Liver (tissue), 9 donors: ENCODE data around the gene SEC62. TPM values are rescaled to one million over a fixed set of nuclear protein-coding genes. Genes with fewer than 3 reads are reported as not detected.

Experiments used
- DNase-seq: peaks from one replicate; pipeline ENCODE4 v3.0.0-alpha.2; 2017; ENCODE audit warnings: low spot score
- H3K27ac ChIP-seq, 2 donors: one replicate each; pipeline ENCODE4 v1.7.0; 2013; ENCODE audit warnings: inconsistent platforms in 2 of 2, low read length in 2 of 2, control low read depth in 1 of 2, low read depth in 1 of 2, mild to moderate bottlenecking in 1 of 2
- H3K27me3 ChIP-seq, 4 donors: one replicate each; pipeline versions ENCODE4 v1.6.1 to v1.7.0; 2013; ENCODE audit warnings: low read length in 3 of 4, inconsistent platforms in 1 of 4, mild to moderate bottlenecking in 1 of 4, moderate library complexity in 1 of 4; ENCODE audit not compliant: control insufficient read depth in 4 of 4, insufficient read depth in 4 of 4
- H3K36me3 ChIP-seq, 4 donors: one replicate each; pipeline versions ENCODE4 v1.6.1 to v1.7.0; 2013; ENCODE audit warnings: low read length in 3 of 4, mild to moderate bottlenecking in 3 of 4, low read depth in 1 of 4, moderate library complexity in 1 of 4; ENCODE audit not compliant: control insufficient read depth in 4 of 4, insufficient read depth in 3 of 4
- H3K4me1 ChIP-seq, 4 donors: one replicate each; pipeline versions ENCODE4 v1.6.1 to v1.7.0; 2013; ENCODE audit warnings: low read length in 3 of 4, mild to moderate bottlenecking in 3 of 4, moderate library complexity in 1 of 4; ENCODE audit not compliant: control insufficient read depth in 4 of 4, insufficient read depth in 4 of 4
- H3K4me3 ChIP-seq, 3 donors: one replicate each; pipeline versions ENCODE4 v1.6.1 to v1.7.0; 2013; ENCODE audit warnings: low read length in 3 of 3, control low read depth in 1 of 3, low read depth in 1 of 3, mild to moderate bottlenecking in 1 of 3
- H3K9ac ChIP-seq, 2 donors: one replicate each; pipeline ENCODE4 v1.7.0; 2013; ENCODE audit warnings: low read length in 2 of 2, mild to moderate bottlenecking in 2 of 2, moderate library complexity in 2 of 2, control low read depth in 1 of 2, low read depth in 1 of 2
- H3K9me3 ChIP-seq, 4 donors: one replicate each; pipeline versions ENCODE4 v1.6.1 to v1.7.0; 2013; ENCODE audit warnings: low read length in 3 of 4; ENCODE audit not compliant: control insufficient read depth in 4 of 4
- ATF3 ChIP-seq: IDR thresholded peaks from 2 replicates; pipeline ENCODE4 v1.6.1; 2016; ENCODE audit warnings: antibody characterized with exemption
- CTCF ChIP-seq: fragments of 150-350 bp; IDR thresholded peaks from 2 replicates; pipeline ENCODE4 v1.5.1; 2017; ENCODE audit warnings: improper control_type of control experiment, low read depth, low read length; ENCODE audit not compliant: missing input control
- EGR1 ChIP-seq, 2 donors: IDR thresholded peaks; 2 replicates each; pipeline ENCODE4 v1.6.1; 2016 to 2018; ENCODE audit warnings: antibody characterized with exemption in 2 of 2, low read depth in 2 of 2
- FOXA1 ChIP-seq: IDR thresholded peaks from 2 replicates; pipeline ENCODE4 v1.6.1; 2016; ENCODE audit warnings: antibody characterized with exemption
- FOXA2 ChIP-seq: IDR thresholded peaks from 2 replicates; pipeline ENCODE4 v1.6.1; 2016; ENCODE audit warnings: antibody characterized with exemption
- GABPA ChIP-seq, 2 donors: IDR thresholded peaks in 1 of 2; conservative IDR thresholded peaks in 1 of 2; 2 replicates each; pipeline ENCODE4 v1.6.1; 2016; ENCODE audit warnings: antibody characterized with exemption in 2 of 2, mild to moderate bottlenecking in 1 of 2, moderate library complexity in 1 of 2
- HNF4G ChIP-seq: IDR thresholded peaks from 2 replicates; pipeline ENCODE4 v1.6.1; 2016; ENCODE audit warnings: antibody characterized with exemption
- JUND ChIP-seq, 2 donors: IDR thresholded peaks; 2 replicates each; pipeline ENCODE4 v1.6.1; 2016; ENCODE audit warnings: antibody characterized with exemption in 2 of 2
- NR2F2 ChIP-seq: IDR thresholded peaks from 2 replicates; pipeline ENCODE4 v1.6.1; 2016; ENCODE audit warnings: antibody characterized with exemption
- RAD21 ChIP-seq, 2 donors: IDR thresholded peaks; 2 replicates each; pipeline ENCODE4 v1.6.1; 2016; ENCODE audit warnings: antibody characterized with exemption in 2 of 2, mild to moderate bottlenecking in 2 of 2
- REST ChIP-seq: IDR thresholded peaks from 2 replicates; pipeline ENCODE4 v1.6.1; 2016; ENCODE audit warnings: antibody characterized with exemption, mild to moderate bottlenecking
- RXRA ChIP-seq, 2 donors: IDR thresholded peaks; 2 replicates each; pipeline ENCODE4 v1.6.1; 2017 to 2018; ENCODE audit warnings: antibody characterized with exemption in 2 of 2, mild to moderate bottlenecking in 1 of 2
- TAF1 ChIP-seq: conservative IDR thresholded peaks from 2 replicates; pipeline ENCODE4 v1.6.1; 2016; ENCODE audit warnings: antibody characterized with exemption, mild to moderate bottlenecking
- YY1 ChIP-seq: IDR thresholded peaks from 2 replicates; pipeline ENCODE4 v1.6.1; 2016; ENCODE audit warnings: antibody characterized with exemption, mild to moderate bottlenecking
- ZBTB33 ChIP-seq: IDR thresholded peaks from 2 replicates; pipeline ENCODE4 v1.6.1; 2016; ENCODE audit warnings: antibody characterized with exemption
- WGBS: extraction: QIAGEN DNeasy Blood & Tissue Kit; methylation state at CpG from one replicate; pipeline ENCODE4 v1.1.7; 2013; 5-methylcytosine and 5-hydroxymethylcytosine counted together
- polyA plus RNA-seq, 2 donors: library from polyadenylated mRNA; stranded (reverse) in 1 of 2; unstranded in 1 of 2; fragments of 200-250 nt in 1 of 2; fragments of >200 nt in 1 of 2; fragmentation: Nextera tagmentation in 1 of 2; extraction: Ambion mirVana in 1 of 2; gene quantifications; one replicate each; pipeline versions ENCODE4 v1.2.1 to v1.2.3, GENCODE V29; 2013 to 2015
- total RNA-seq, 2 donors: library from RNA; depleted of rRNA; stranded (reverse); fragments of >200 nt; gene quantifications; one replicate each; pipeline ENCODE4 v1.2.3, GENCODE V29; 2014
- donor health status: healthy.
- donor health status: healthy.
- donor health status: healthy.
- donor health status: healthy.
- donor health status: healthy.

SEC62 gene
- total and polyA plus RNA-seq, 4 donors, result 40.1 to 200 (median 63.3) TPM

GRCh38 chr3:170038434-170039110, 72.0 kb downstream of the SEC62 start (continued):
- TF ChIP-seq REST, result no peak
- TF ChIP-seq JUND (IDR thresholded peaks at IDR 0.05), result no peak
- TF ChIP-seq FOXA1, result no peak
- TF ChIP-seq TAF1, result no peak
- no peak for TF ChIP-seq FOXA2

GRCh38 chr3:170040418-170040817, 73.8 kb downstream of the SEC62 start:
- H3K4me1 ChIP-seq, result peaks cover 5 to 14% (median 12%) of the 10 kb centered on the region in 4 donors
- no peak overlapping the region for H3K4me3 ChIP-seq
- whole genome bisulfite sequencing, result 33% methylated on average over 8 of the region's 8 CpGs
- H3K27ac ChIP-seq, result no peak overlapping the region
- peaks cover 0 to 2% (median 0%) of the 10 kb centered on the region in 4 donors for H3K27me3 ChIP-seq
- no peak for TF ChIP-seq EGR1 (IDR thresholded peaks at IDR 0.05; ENCODE audit: low read depth in 2 of 2)
- no peak for TF ChIP-seq RAD21 (IDR thresholded peaks at IDR 0.05)
- no peak overlapping the region for H3K9ac ChIP-seq
- no peaks in the 10 kb centered on the region for H3K9me3 ChIP-seq
- H3K36me3 ChIP-seq, result no peaks in the 10 kb centered on the region
- DNase-seq, result no peak

GRCh38 chr3:170043506-170043905, 76.9 kb downstream of the SEC62 start:
- no peak for DNase-seq
- WGBS, result 81% methylated on average over 7 of the region's 7 CpGs
- H3K4me1 ChIP-seq, result peaks cover 3 to 7% (median 4%) of the 10 kb centered on the region in 4 donors
- no peaks in the 10 kb centered on the region for H3K9me3 ChIP-seq
- no peaks in the 10 kb centered on the region for H3K36me3 ChIP-seq
- peaks cover 0 to 2% (median 0%) of the 10 kb centered on the region in 4 donors for H3K27me3 ChIP-seq
- H3K4me3 ChIP-seq, result no peak overlapping the region
- no peak overlapping the region for H3K9ac ChIP-seq
- TF ChIP-seq FOXA1 (no peak), TAF1 (no peak), ZBTB33 (no peak), RXRA (IDR thresholded peaks at IDR 0.05) (no peak), JUND (IDR thresholded peaks at IDR 0.05) (no peak), NR2F2 (no peak), CTCF (no peak), EGR1 (IDR thresholded peaks at IDR 0.05; ENCODE audit: low read depth in 2 of 2) (no peak), RAD21 (IDR thresholded peaks at IDR 0.05) (no peak), ATF3 (no peak), HNF4G (no peak), FOXA2 (no peak), GABPA (IDR thresholded peaks at IDR 0.05 in 1 of 2, conservative IDR thresholded peaks at IDR 0.05 in 1 of 2) (no peak), YY1 (no peak)
- H3K27ac ChIP-seq, result no peak overlapping the region
